Measurements from ENCODE around the gene SHISA5.
"Not testable (repeated sequence)": the region's sequence is repeated elsewhere in the genome, so short reads cannot be mapped to it uniquely, and the experiment has no call there.

Gene SHISA5

DNA sequence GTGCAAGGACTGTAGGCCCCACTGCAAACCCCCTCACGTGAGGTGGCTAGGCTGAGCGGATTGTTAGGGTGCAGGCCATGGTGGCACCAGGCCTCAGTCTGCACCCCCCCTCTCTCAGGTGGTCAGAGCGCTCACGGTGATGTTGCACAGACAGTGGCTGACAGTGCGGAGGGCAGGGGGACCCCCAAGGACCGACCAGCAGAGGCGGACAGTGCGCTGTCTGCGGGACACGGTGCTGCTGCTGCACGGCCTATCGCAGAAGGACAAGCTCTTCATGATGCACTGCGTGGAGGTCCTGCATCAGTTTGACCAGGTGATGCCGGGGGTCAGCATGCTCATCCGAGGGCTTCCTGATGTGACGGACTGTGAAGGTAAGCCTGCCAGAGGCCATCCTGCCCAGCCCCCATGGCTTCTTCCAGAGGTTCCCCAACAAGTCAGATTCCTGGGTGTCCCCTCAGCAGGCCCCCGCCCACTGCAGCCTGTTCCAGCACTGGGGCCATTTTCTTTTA, 39.2 kb downstream of the SHISA5 start:
- TF ChIP-seq Cebpa-rat (IDR thresholded peaks at IDR 0.05): no peak
- Histone ChIP-seq H3K4me1 (peaks cover 52% of the 10 kb centered on the region), H3K4me3 (no peak overlapping the region), H3K27ac (peak overlapping the region; percentile 75; the same call in 1 of the 2 replicates), H3K36me3 (peaks cover 79% of the 10 kb centered on the region), H3K9ac (no peak overlapping the region), H3K4me2 (no peak overlapping the region), H3K27me3 (no peaks in the 10 kb centered on the region), H3K9me3 (no peaks in the 10 kb centered on the region), H4K20me1 (peaks cover 32% of the 10 kb centered on the region)

DNA sequence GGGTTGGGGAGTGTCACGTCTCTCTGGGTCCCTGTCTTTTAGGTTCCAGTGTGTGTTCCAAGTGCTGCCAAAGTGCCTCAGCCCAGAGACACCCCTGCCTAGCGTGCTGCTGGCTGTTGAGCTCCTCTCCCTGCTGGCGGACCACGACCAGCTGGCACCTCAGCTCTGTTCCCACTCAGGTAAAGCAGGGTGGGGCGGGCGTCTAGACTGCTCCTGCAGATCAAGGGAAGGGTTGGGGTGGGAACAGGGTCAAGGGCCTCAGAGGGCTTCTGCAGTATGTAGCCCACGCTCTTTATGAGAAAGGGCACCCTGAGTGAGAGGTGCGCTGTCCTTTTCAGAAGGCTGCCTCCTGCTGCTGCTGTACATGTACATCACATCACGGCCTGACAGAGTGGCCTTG, 40.3 kb downstream of the SHISA5 start:
- no peak overlapping the region for H3K9ac ChIP-seq
- no peak overlapping the region for H3K27ac ChIP-seq
- no peaks in the 10 kb centered on the region for H3K9me3 ChIP-seq
- no peak overlapping the region for H3K4me2 ChIP-seq
- H3K36me3 ChIP-seq: peaks cover 79% of the 10 kb centered on the region
- no peaks in the 10 kb centered on the region for H3K27me3 ChIP-seq
- peaks cover 22% of the 10 kb centered on the region for H4K20me1 ChIP-seq
- no peak for TF ChIP-seq Cebpa-rat (IDR thresholded peaks at IDR 0.05)
- H3K4me3 ChIP-seq: no peak overlapping the region
- peaks cover 42% of the 10 kb centered on the region for H3K4me1 ChIP-seq

DNA sequence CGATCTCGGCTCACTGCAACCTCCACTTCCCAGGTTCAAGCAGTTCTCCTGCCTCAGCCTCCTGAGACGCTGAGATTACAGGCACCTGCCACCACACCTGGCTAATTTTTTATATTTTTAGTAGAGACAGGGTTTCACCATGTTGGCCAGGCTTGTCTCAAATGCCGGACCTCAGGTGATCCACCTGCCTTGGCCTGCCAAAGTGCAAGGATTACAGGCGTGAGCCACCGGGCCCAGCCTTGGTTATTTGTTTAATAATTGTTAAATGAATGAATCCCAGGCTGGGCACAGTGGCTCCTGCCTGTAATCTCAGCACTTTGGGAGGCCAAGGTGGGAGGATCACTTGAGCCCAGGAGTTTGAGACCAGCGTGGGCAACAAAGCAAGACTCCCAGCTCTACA, 42.2 kb downstream of the SHISA5 start:
- Histone ChIP-seq H3K36me3 (peaks cover 79% of the 10 kb centered on the region), H3K4me1 (peaks cover 22% of the 10 kb centered on the region)
- not testable (repeated sequence) for H3K9me3 ChIP-seq, H3K4me2 ChIP-seq, H3K9ac ChIP-seq, H3K27me3 ChIP-seq, H3K27ac ChIP-seq, H3K4me3 ChIP-seq, H4K20me1 ChIP-seq

DNA sequence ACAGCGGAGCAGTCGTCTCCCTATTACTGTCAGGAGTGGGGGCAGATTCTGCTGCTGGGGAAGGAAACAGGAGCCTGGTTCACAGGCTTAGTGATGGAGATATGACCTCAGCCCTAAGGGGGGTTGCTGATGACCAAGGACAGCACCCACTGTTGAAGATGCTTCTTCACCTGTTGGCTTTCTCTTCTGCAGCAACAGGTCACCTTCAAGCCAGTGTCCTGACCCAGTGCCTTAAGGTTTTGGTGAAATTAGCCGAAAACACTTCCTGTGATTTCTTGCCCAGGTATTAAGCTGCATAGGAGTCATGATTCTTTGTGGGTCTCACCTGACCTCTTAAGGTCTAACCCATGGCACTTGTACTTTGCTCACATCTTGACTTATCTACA, 43.5 kb downstream of the SHISA5 start:
- Histone ChIP-seq H3K4me2 (no peak overlapping the region), H3K27ac (no peak overlapping the region), H3K4me1 (peaks cover 14% of the 10 kb centered on the region), H3K9me3 (no peaks in the 10 kb centered on the region), H3K4me3 (no peak overlapping the region), H3K27me3 (no peaks in the 10 kb centered on the region), H3K36me3 (peaks cover 91% of the 10 kb centered on the region), H3K9ac (no peak overlapping the region), H4K20me1 (no peaks in the 10 kb centered on the region)
- no peak for TF ChIP-seq Cebpa-rat (IDR thresholded peaks at IDR 0.05)

DNA sequence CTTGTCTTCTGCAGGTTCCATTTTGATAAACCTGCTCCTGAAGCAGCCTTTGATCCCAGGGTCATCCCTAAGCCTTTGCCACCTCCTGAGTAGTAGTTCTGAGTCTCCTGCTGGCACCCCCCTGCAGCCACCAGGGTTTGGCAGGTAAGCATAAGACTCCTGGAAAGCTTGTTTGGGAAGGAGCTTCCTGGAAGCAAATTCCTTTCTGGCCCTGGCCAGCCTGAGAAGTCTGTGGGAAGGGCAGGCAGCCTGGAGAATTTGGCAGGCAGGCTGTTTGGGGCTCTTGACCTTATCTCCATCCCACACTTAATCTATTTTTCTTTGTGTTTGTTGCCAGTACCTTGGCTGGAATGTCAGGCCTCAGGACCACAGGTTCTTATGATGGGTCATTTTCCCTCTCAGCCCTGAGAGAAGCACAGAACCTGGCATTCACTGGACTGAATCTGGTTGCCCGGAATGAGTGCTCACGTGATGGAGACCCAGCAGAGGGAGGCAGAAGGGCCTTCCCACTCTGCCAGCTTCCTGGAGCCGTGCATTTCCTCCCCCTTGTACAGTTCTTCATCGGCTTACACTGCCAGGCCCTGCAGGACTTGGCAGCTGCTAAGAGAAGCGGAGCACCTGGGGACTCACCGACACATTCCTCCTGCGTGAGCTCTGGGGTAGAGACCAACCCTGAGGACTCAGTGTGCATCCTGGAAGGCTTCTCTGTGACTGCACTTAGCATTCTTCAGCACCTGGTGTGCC, 44.0 kb downstream of the SHISA5 start:
- no peaks in the 10 kb centered on the region for H3K27me3 ChIP-seq
- no peaks in the 10 kb centered on the region for H3K9me3 ChIP-seq
- no peak overlapping the region for H3K4me3 ChIP-seq
- TF ChIP-seq Cebpa-rat (IDR thresholded peaks at IDR 0.05): no peak
- peaks cover 8% of the 10 kb centered on the region for H3K4me1 ChIP-seq
- peaks cover 96% of the 10 kb centered on the region for H3K36me3 ChIP-seq
- H4K20me1 ChIP-seq: no peaks in the 10 kb centered on the region
- no peak overlapping the region for H3K4me2 ChIP-seq
- no peak overlapping the region for H3K27ac ChIP-seq
- H3K9ac ChIP-seq: no peak overlapping the region

DNA sequence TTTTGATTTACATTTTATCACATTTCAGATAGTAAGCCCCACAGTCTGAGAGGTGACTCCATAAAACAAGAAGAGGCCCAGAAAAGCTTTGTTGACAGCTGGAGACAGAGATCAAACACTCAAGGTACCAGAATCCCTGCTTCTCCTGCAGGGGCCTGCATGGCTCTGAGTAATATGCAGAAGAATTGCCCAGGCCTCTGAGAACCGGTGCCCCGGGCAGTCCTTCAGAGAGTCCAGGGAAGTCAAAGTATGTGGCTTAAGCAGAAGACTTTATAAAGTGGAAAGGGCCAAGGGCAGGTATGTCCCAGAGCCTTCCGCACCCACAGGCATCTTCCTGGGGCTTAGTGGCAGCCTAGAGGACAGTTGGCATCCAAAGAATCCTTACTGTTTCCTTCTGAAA, 44.6 kb downstream of the SHISA5 start:
- no peaks in the 10 kb centered on the region for H3K27me3 ChIP-seq
- TF ChIP-seq Cebpa-rat (IDR thresholded peaks at IDR 0.05): no peak
- no peak overlapping the region for H3K27ac ChIP-seq
- no peak overlapping the region for H3K4me2 ChIP-seq
- H3K9ac ChIP-seq: no peak overlapping the region
- H3K4me1 ChIP-seq: peaks cover 6% of the 10 kb centered on the region; the same call in 1 of the 2 replicates
- peaks cover 96% of the 10 kb centered on the region for H3K36me3 ChIP-seq
- H3K4me3 ChIP-seq: no peak overlapping the region
- no peaks in the 10 kb centered on the region for H3K9me3 ChIP-seq
- H4K20me1 ChIP-seq: no peaks in the 10 kb centered on the region

DNA sequence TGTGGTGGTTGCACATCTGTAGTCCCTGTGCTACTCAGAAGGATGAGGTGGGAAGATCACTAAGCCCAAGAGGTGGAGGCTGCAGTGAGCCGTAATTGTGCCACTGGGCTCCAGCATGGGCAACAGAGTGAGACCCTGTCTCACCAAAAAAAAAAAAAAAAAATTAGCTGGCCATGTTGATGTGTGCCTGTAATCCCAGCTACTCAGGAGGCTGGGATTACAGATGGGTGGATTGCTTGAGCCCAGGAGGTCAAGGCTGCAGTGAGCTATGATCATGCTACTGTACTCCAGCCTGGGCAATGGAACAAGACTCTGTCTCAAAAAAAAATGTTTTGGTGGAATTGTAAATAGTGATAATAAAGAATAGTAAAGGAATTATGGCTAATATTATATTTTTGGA, 47.5 kb downstream of the SHISA5 start:
- Histone ChIP-seq H3K27me3 (no peaks in the 10 kb centered on the region), H3K9ac (no peak overlapping the region), H3K36me3 (peaks cover 100% of the 10 kb centered on the region), H3K4me2 (no peak overlapping the region), H4K20me1 (no peaks in the 10 kb centered on the region), H3K4me1 (peaks cover 6% of the 10 kb centered on the region; the same call in 1 of the 2 replicates), H3K4me3 (no peak overlapping the region), H3K9me3 (no peaks in the 10 kb centered on the region), H3K27ac (no peak overlapping the region)
- TF ChIP-seq Cebpa-rat (IDR thresholded peaks at IDR 0.05): no peak

DNA sequence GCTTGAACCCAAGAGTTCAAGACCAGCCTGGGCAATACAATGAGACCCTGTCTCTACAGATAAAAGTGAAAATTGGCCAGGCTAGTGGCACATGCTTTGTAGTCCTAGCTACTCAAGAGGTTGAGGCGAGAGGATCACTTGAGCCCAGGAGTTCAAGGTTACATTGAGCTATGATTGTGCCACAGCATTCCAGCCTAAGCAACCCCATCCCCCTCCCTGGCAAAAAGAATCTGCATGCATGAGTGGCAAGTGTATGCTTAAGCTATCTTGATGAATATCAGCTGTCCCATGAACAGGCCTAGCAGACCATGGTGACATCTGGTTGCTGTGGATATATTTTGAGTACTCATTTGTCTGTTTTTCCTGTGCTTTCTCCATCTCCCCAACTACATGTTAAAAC, 52.7 kb downstream of the SHISA5 start:
- Histone ChIP-seq H3K4me3 (no peak overlapping the region), H4K20me1 (0 out of 2 replicates have a peak, but pooled peaks cover 9% of the 10 kb centered on the region), H3K9me3 (no peaks in the 10 kb centered on the region), H3K36me3 (peaks cover 60% of the 10 kb centered on the region), H3K27me3 (no peaks in the 10 kb centered on the region), H3K27ac (no peak overlapping the region), H3K4me2 (no peak overlapping the region), H3K9ac (no peak overlapping the region), H3K4me1 (peaks cover 19% of the 10 kb centered on the region)
- no peak for TF ChIP-seq Cebpa-rat (IDR thresholded peaks at IDR 0.05)

DNA sequence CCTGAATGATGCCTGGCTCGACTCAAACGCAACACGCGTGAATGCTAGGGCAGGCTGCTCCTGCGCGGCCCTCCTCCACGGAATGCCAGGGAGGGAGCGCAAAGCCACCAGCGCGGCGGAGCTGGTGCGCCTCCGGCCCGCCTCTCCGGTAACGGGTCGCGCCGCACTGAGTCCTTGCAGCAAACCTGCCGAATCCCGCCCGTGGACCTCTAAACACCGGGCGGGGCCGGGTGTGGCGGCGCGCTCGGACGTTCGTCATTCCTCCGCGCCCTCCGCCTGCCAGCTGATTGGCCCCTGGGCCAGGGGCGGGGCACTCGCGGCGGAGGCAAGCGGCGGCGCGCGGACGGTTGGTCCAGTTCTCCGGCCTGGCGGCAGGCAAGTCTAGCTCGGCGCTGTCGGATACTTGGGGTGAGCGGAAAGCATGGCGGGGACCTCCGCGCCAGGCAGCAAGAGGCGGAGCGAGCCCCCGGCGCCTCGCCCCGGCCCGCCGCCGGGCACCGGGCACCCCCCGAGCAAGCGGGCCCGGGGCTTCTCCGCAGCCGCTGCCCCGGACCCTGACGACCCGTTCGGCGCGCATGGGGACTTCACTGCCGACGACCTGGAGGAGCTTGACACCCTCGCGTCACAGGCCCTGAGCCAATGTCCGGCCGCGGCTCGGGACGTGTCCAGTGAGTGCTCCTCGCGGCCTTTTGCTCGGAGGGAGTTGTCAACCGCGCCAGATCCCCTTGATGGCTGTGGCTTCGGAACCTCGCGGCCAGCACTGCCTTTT, 57.4 kb downstream of the SHISA5 start, which contains the start of gene ATRIP:
Gene ATRIP (plus strand): TSS at position 313 of the 769 bp plus-strand sequence. CDS start 109 bp downstream, at position 422.
- H3K4me1 ChIP-seq: peaks cover 34% of the 10 kb centered on the region
- H3K4me2 ChIP-seq: peak within 1 kb of the TSS; percentile 95
- H3K9ac ChIP-seq: peak within 1 kb of the TSS; percentile 85
- H3K27me3 ChIP-seq: no peaks in the 10 kb centered on the region
- peak within 1 kb of the TSS; percentile 74 for H3K27ac ChIP-seq
- H4K20me1 ChIP-seq: peaks cover 32% of the 10 kb centered on the region
- no peaks in the 10 kb centered on the region for H3K9me3 ChIP-seq
- peak within 1 kb of the TSS; percentile 87 for H3K4me3 ChIP-seq
- peaks cover 45% of the 10 kb centered on the region for H3K36me3 ChIP-seq
- no peak for TF ChIP-seq Cebpa-rat (IDR thresholded peaks at IDR 0.05)

DNA sequence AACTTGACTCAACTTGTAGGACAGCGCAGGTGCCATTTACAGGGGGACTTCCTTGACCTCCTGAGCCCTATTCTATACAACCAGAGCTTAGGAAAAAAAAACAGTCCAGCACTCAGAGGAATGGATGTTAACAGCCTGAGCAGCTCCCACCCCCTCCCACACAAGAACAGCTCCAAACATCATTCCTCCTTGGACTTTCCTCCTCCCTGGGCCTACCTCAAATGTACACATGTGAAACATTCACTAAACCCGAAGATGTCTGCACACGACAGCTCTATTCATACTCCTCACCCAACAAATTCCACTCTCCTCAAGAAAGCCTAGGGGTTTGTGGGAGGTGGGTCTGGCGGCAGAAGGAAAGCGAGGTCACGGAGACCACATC, 57.9 kb downstream of the SHISA5 start:
- Histone ChIP-seq H3K27ac (peak overlapping the region; percentile 74), H3K4me2 (peak overlapping the region; percentile 95), H3K27me3 (no peaks in the 10 kb centered on the region), H3K9ac (peak overlapping the region; percentile 85), H3K36me3 (peaks cover 42% of the 10 kb centered on the region), H3K4me3 (peak overlapping the region; percentile 87), H4K20me1 (peaks cover 38% of the 10 kb centered on the region), H3K4me1 (peaks cover 40% of the 10 kb centered on the region), H3K9me3 (no peaks in the 10 kb centered on the region)
- no peak for TF ChIP-seq Cebpa-rat (IDR thresholded peaks at IDR 0.05)

All from BLaER1 (cell line).